Measurements from ENCODE around the gene ERAP2.

DNA sequence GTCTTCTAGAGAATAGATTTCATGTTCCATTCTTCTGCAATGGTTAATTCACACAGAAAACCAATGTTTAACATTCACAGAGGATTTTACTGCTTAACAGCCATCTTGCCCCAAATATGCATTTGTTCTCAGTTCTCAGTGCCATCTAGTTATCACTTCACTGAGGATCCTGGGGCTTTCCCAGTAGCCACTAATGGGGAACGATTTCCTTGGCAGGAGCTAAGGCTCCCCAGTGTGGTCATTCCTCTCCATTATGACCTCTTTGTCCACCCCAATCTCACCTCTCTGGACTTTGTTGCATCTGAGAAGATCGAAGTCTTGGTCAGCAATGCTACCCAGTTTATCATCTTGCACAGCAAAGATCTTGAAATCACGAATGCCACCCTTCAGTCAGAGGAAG is 3.4 kb downstream of the ERAP2 start:
- no peak for TF ChIP-seq POLR2AphosphoS5 (IDR thresholded peaks at IDR 0.05)
- no peak for TF ChIP-seq POLR2A (IDR thresholded peaks at IDR 0.05)
